ENCODE measurements around the gene PRRT3. TPM values are rescaled to one million over a fixed set of nuclear protein-coding genes. Genes with fewer than 3 reads are reported as not detected.

Gene PRRT3
- polyA plus RNA-seq, 1 of the 3 experiments (the other 2 are of a cell fraction): 5.5 TPM

DNA sequence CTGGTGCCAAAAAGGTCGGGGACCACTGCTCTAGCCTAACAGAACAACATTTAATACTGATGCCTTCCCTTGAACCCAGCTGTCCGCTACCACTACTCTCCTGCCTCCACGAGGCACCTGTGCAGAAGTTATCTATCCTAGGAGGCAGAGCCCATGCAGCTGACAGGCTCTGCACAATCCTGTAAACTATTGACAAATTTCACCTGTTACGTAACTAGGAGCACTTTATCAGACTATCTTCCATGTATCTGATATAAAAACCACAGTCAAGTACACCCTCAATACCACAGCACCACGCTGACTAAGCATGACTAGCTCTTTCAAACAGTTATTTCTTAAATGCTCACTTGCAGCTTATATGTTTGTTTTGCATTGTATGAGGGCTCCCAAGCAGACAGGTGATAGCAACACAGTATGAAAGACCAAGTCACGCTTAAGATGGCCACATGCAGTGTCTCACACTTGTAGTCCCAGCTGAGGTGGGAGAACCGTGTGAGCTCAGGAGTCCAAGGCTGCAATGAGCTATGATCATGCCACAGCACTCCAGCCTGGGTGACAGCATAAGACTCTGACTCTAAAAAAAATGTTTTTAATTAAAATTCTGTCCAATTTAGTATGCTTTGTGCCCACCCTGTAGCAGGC is 39.8 kb downstream of the PRRT3 start:
- no peak overlapping the region for H2AFZ ChIP-seq (ENCODE audit: low read depth)
- no peak overlapping the region for H3K27ac ChIP-seq (ENCODE audit: low read depth in 2 of 2, low read length in 1 of 2)
- TF ChIP-seq TCF12 (IDR thresholded peaks at IDR 0.05) (peak; percentile 21; the same call in 1 of the 2 replicates), FOXM1 (IDR thresholded peaks at IDR 0.05; ENCODE audit: low read depth) (no peak)
- no peaks in the 10 kb centered on the region for H3K9me3 ChIP-seq
- DNase-seq: no peak
- H3K79me2 ChIP-seq (ENCODE audit: insufficient read depth): no peaks in the 10 kb centered on the region
- H3K36me3 ChIP-seq (replicated peaks in 1 of 2; ENCODE audit: control insufficient read depth in 1 of 2, insufficient read depth in 2 of 2, low read length in 1 of 2): no peaks in the 10 kb centered on the region
- H3F3A ChIP-seq (replicated peaks; ENCODE audit: insufficient read depth): peaks cover 6% of the 10 kb centered on the region
- CTCF ChIA-PET: interaction anchor here (3.9 kb wide), 1 partner anchor 19 kb away, joined by 33 read pairs; the partner anchor contains the start of gene CRELD1
- no peak overlapping the region for H3K4me3 ChIP-seq (ENCODE audit: low read depth in 2 of 2, low read length in 1 of 2)
- H3K4me2 ChIP-seq: no peak overlapping the region
- H3K9me2 ChIP-seq: no peaks in the 10 kb centered on the region
- POLR2A ChIA-PET: interaction anchor here (0.6 kb wide), 1 partner anchor 10 kb away, joined by 4 read pairs; no protein-coding TSS in a partner anchor
- no peaks in the 10 kb centered on the region for H3K27me3 ChIP-seq (ENCODE audit: insufficient read depth)
- peaks cover 6 to 40% of the 10 kb centered on the region in 2 experiments; a peak in 3 of 4 replicates for H3K4me1 ChIP-seq (ENCODE audit: control insufficient read depth in 1 of 2, insufficient read depth in 2 of 2, low read depth in 1 of 2, low read length in 1 of 2)
- no peaks in the 10 kb centered on the region for H4K20me1 ChIP-seq (ENCODE audit: insufficient read depth)
- WGBS (ENCODE audit: low lambda C conversion rate): 75% methylated on average over 7 of the region's 7 CpGs
- H3K9ac ChIP-seq: no peak overlapping the region

DNA sequence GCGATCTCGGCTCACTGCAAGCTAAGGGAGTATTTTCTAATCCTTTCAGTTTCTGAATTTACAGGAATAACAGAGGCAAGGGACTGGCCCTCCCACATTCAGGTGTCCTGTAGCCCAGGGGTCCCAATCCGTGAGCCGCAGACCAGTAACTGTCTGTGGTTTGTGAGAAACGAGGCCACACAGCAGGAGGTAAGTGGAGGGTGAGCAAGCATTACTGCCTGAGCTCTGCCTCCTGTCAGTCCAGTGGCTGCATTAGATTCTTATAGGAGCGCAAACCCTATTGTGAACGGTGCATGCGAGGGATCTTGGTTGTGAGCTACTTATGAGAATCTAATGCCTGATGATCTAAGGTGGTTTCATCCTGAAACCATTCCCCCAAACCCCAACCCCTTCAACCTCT is 40.3 kb downstream of the PRRT3 start:
- Histone ChIP-seq H3F3A (replicated peaks; ENCODE audit: insufficient read depth) (peaks cover 6% of the 10 kb centered on the region), H3K79me2 (ENCODE audit: insufficient read depth) (no peaks in the 10 kb centered on the region), H3K9ac (no peak overlapping the region), H3K4me1 (ENCODE audit: control insufficient read depth in 1 of 2, insufficient read depth in 2 of 2, low read depth in 1 of 2, low read length in 1 of 2) (peaks cover 6 to 35% of the 10 kb centered on the region in 2 experiments; a peak in 3 of 4 replicates), H3K27me3 (ENCODE audit: insufficient read depth) (no peaks in the 10 kb centered on the region), H3K9me3 (no peaks in the 10 kb centered on the region), H3K4me2 (no peak overlapping the region), H2AFZ (ENCODE audit: low read depth) (no peak overlapping the region), H3K27ac (ENCODE audit: low read depth in 2 of 2, low read length in 1 of 2) (no peak overlapping the region), H4K20me1 (ENCODE audit: insufficient read depth) (no peaks in the 10 kb centered on the region), H3K4me3 (ENCODE audit: low read depth in 2 of 2, low read length in 1 of 2) (no peak overlapping the region), H3K9me2 (no peaks in the 10 kb centered on the region), H3K36me3 (replicated peaks in 1 of 2; ENCODE audit: control insufficient read depth in 1 of 2, insufficient read depth in 2 of 2, low read length in 1 of 2) (no peaks in the 10 kb centered on the region)
- 93% methylated on average over 8 of the region's 8 CpGs for WGBS (ENCODE audit: low lambda C conversion rate)
- ChIA-PET POLR2A (interaction anchor here (1.2 kb wide), 1 partner anchor 21 kb away, joined by 3 read pairs; the partner anchor contains the start of gene CRELD1), CTCF (interaction anchor here (3.9 kb wide), 1 partner anchor 20 kb away, joined by 33 read pairs; the partner anchor contains the start of gene CRELD1)
- no peak for DNase-seq
- TF ChIP-seq TCF12 (IDR thresholded peaks at IDR 0.05) (no peak), EP300 (IDR thresholded peaks at IDR 0.05; ENCODE audit: borderline replicate concordance in 1 of 2, low read depth in 1 of 2, low read length in 1 of 2) (no peak), FOXJ3 (CRISPR knock-in tag; IDR thresholded peaks at IDR 0.05) (no peak), YY1 (IDR thresholded peaks at IDR 0.05; ENCODE audit: low read depth) (no peak), JUND (IDR thresholded peaks at IDR 0.05) (no peak), MEF2A (IDR thresholded peaks at IDR 0.05; ENCODE audit: borderline replicate concordance, low read depth) (no peak), RCOR1 (IDR thresholded peaks at IDR 0.05; ENCODE audit: low read length) (no peak), TAF1 (IDR thresholded peaks at IDR 0.05; ENCODE audit: borderline replicate concordance, low read depth, low read length) (no peak), RFX5 (IDR thresholded peaks at IDR 0.05; ENCODE audit: low read length) (no peak), TEAD4 (IDR thresholded peaks at IDR 0.05; ENCODE audit: borderline replicate concordance, insufficient read depth) (no peak), MXI1 (IDR thresholded peaks at IDR 0.05; ENCODE audit: low read depth, low read length) (no peak), FOXM1 (IDR thresholded peaks at IDR 0.05; ENCODE audit: low read depth) (no peak), CHD2 (IDR thresholded peaks at IDR 0.05; ENCODE audit: low read length, partially characterized antibody) (no peak), GATA2 (CRISPR knock-in tag; IDR thresholded peaks at IDR 0.05) (no peak), SMC3 (IDR thresholded peaks at IDR 0.05; ENCODE audit: low read depth, low read length) (no peak), NFIC (IDR thresholded peaks at IDR 0.05; ENCODE audit: borderline replicate concordance) (no peak), ELF1 (IDR thresholded peaks at IDR 0.05) (no peak), POLR2AphosphoS5 (IDR thresholded peaks at IDR 0.05; ENCODE audit: low read depth, low read length) (no peak)
- TF ChIP-seq, protein P1, sequence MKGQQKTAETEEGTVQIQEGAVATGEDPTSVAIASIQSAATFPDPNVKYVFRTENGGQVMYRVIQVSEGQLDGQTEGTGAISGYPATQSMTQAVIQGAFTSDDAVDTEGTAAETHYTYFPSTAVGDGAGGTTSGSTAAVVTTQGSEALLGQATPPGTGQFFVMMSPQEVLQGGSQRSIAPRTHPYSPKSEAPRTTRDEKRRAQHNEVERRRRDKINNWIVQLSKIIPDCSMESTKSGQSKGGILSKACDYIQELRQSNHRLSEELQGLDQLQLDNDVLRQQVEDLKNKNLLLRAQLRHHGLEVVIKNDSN (IDR thresholded peaks at IDR 0.05; ENCODE audit: borderline replicate concordance, low read depth): no peak
- TF ChIP-seq, protein P2, sequence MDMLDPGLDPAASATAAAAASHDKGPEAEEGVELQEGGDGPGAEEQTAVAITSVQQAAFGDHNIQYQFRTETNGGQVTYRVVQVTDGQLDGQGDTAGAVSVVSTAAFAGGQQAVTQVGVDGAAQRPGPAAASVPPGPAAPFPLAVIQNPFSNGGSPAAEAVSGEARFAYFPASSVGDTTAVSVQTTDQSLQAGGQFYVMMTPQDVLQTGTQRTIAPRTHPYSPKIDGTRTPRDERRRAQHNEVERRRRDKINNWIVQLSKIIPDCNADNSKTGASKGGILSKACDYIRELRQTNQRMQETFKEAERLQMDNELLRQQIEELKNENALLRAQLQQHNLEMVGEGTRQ (IDR thresholded peaks at IDR 0.05; ENCODE audit: borderline replicate concordance, low read depth, low read length): no peak

Measured in SK-N-SH (cell line).